Measurements from ENCODE around the gene FNDC4.

FNDC4 gene

DNA sequence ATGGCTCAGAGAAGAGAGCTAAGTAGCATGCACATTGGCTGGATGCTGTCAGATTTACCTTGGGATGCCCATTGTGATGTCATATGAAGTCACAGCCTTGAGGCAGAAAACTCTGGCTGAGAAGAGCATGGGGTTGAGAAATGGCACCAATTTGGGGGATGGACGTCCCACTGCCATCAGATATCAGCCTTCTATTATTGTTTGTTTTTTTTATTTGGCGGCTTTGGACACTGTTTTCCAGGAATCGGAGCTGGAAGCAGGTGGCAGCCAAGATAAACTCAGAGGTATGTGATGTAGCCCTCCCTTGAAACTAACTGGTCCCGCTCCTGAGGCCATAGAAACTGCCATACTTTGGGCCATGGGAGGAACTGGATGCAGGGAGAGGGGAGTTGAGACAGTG is 42.3 kb upstream of the FNDC4 start:
- H3K27ac ChIP-seq (ENCODE audit: low read length) = no peak overlapping the region
- no peaks in the 10 kb centered on the region for H3K4me1 ChIP-seq (ENCODE audit: low read length)
- H3K36me3 ChIP-seq (replicated peaks; ENCODE audit: insufficient read depth, low read length) = no peaks in the 10 kb centered on the region
- no peak overlapping the region for H3K4me3 ChIP-seq (ENCODE audit: low read length)
- H3K9me2 ChIP-seq (replicated peaks; ENCODE audit: insufficient read depth, low read length) = no peaks in the 10 kb centered on the region
- H3K79me2 ChIP-seq (ENCODE audit: low read length) = no peaks in the 10 kb centered on the region
- TF ChIP-seq EZH2 (optimal IDR thresholded peaks at IDR 0.05; ENCODE audit: low read depth, low read length) = no peak
- TF ChIP-seq, protein P1, sequence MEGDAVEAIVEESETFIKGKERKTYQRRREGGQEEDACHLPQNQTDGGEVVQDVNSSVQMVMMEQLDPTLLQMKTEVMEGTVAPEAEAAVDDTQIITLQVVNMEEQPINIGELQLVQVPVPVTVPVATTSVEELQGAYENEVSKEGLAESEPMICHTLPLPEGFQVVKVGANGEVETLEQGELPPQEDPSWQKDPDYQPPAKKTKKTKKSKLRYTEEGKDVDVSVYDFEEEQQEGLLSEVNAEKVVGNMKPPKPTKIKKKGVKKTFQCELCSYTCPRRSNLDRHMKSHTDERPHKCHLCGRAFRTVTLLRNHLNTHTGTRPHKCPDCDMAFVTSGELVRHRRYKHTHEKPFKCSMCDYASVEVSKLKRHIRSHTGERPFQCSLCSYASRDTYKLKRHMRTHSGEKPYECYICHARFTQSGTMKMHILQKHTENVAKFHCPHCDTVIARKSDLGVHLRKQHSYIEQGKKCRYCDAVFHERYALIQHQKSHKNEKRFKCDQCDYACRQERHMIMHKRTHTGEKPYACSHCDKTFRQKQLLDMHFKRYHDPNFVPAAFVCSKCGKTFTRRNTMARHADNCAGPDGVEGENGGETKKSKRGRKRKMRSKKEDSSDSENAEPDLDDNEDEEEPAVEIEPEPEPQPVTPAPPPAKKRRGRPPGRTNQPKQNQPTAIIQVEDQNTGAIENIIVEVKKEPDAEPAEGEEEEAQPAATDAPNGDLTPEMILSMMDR (IDR thresholded peaks at IDR 0.05; ENCODE audit: low read length) = no peak
- no peak for TF ChIP-seq EZH2phosphoT487 (IDR thresholded peaks at IDR 0.05; ENCODE audit: low read length)
- no peak overlapping the region for H2AFZ ChIP-seq (ENCODE audit: low read length)
- DNase-seq = no peak
- no peaks in the 10 kb centered on the region for H3K27me3 ChIP-seq (replicated peaks; ENCODE audit: insufficient read depth, low read length)
- no peaks in the 10 kb centered on the region for H3K9me3 ChIP-seq (replicated peaks; ENCODE audit: insufficient read depth, low read length)
- no peak overlapping the region for H3K4me2 ChIP-seq (ENCODE audit: low read depth, low read length)
- H3K9ac ChIP-seq (ENCODE audit: low read length) = no peak overlapping the region
- no peaks in the 10 kb centered on the region for H4K20me1 ChIP-seq (ENCODE audit: insufficient read depth, low read length)
- no peaks in the 10 kb centered on the region for H3F3A ChIP-seq (ENCODE audit: insufficient read depth, low read length)

DNA sequence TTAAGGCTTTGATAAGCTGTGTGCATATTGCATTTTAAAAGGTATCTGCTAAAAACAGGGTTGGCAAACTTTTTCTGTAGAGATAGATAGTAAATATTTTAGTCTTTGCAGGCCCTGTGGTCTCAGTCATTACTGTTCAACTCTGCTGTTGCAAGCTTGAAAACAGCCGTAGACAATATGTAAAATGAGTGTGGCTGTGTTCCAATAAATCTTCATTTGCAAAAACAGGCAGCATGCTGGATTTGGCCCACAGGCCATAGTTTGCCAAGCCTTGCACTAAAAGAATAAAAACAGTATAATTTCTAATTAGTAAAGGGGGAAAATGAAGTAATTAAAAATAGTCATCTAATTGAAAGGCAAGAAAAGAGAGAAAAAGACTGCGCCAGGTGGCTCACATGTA is 37.0 kb upstream of the FNDC4 start:
- no peak for TF ChIP-seq EZH2 (optimal IDR thresholded peaks at IDR 0.05; ENCODE audit: low read depth, low read length)

DNA sequence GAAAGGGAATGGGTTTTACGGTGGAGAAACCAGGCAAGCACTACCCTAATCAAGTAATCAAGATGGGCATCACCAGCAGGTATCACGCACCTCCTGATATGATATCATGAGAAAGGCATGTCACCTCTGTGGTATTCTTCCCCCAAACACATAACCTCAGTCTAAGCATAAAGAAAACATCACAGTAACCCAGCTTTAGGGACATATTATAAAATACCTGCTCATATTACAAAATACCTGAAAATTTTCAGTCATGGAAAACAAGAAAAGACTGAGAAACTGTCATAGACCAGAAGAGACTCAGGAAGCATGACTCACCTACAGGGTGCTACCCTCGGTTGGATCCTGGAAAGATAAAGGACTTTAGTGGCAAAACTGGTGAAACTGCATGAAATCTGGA is 32.2 kb upstream of the FNDC4 start:
- no peaks in the 10 kb centered on the region for H4K20me1 ChIP-seq (ENCODE audit: insufficient read depth, low read length)
- H3K79me2 ChIP-seq (ENCODE audit: low read length) = no peaks in the 10 kb centered on the region
- H3F3A ChIP-seq (ENCODE audit: insufficient read depth, low read length) = no peaks in the 10 kb centered on the region
- H3K36me3 ChIP-seq (replicated peaks; ENCODE audit: insufficient read depth, low read length) = no peaks in the 10 kb centered on the region
- no peak overlapping the region for H3K4me2 ChIP-seq (ENCODE audit: low read depth, low read length)
- no peaks in the 10 kb centered on the region for H3K4me1 ChIP-seq (ENCODE audit: low read length)
- no peaks in the 10 kb centered on the region for H3K9me2 ChIP-seq (replicated peaks; ENCODE audit: insufficient read depth, low read length)
- H3K27me3 ChIP-seq (replicated peaks; ENCODE audit: insufficient read depth, low read length) = no peaks in the 10 kb centered on the region
- no peak for DNase-seq
- H3K27ac ChIP-seq (ENCODE audit: low read length) = no peak overlapping the region
- no peak for TF ChIP-seq EZH2phosphoT487 (IDR thresholded peaks at IDR 0.05; ENCODE audit: low read length)
- no peak for TF ChIP-seq EZH2 (optimal IDR thresholded peaks at IDR 0.05; ENCODE audit: low read depth, low read length)
- TF ChIP-seq, protein P1 (IDR thresholded peaks at IDR 0.05; ENCODE audit: low read length) = no peak
- no peak overlapping the region for H3K4me3 ChIP-seq (ENCODE audit: low read length)
- H3K9me3 ChIP-seq (replicated peaks; ENCODE audit: insufficient read depth, low read length) = no peaks in the 10 kb centered on the region
- H3K9ac ChIP-seq (ENCODE audit: low read length) = no peak overlapping the region
- H2AFZ ChIP-seq (ENCODE audit: low read length) = no peak overlapping the region

More for the DNA sequence above, 37.0 kb upstream of the FNDC4 start:
- Histone ChIP-seq H2AFZ (ENCODE audit: low read length) (no peak overlapping the region), H3F3A (ENCODE audit: insufficient read depth, low read length) (no peaks in the 10 kb centered on the region), H3K9me2 (replicated peaks; ENCODE audit: insufficient read depth, low read length) (no peaks in the 10 kb centered on the region), H3K4me2 (ENCODE audit: low read depth, low read length) (no peak overlapping the region), H3K79me2 (ENCODE audit: low read length) (no peaks in the 10 kb centered on the region), H3K36me3 (replicated peaks; ENCODE audit: insufficient read depth, low read length) (no peaks in the 10 kb centered on the region), H3K4me1 (ENCODE audit: low read length) (no peaks in the 10 kb centered on the region), H3K9me3 (replicated peaks; ENCODE audit: insufficient read depth, low read length) (no peaks in the 10 kb centered on the region), H3K27ac (ENCODE audit: low read length) (no peak overlapping the region), H3K9ac (ENCODE audit: low read length) (no peak overlapping the region), H3K27me3 (replicated peaks; ENCODE audit: insufficient read depth, low read length) (no peaks in the 10 kb centered on the region), H4K20me1 (ENCODE audit: insufficient read depth, low read length) (no peaks in the 10 kb centered on the region), H3K4me3 (ENCODE audit: low read length) (no peak overlapping the region)
- DNase-seq = no peak

DNA sequence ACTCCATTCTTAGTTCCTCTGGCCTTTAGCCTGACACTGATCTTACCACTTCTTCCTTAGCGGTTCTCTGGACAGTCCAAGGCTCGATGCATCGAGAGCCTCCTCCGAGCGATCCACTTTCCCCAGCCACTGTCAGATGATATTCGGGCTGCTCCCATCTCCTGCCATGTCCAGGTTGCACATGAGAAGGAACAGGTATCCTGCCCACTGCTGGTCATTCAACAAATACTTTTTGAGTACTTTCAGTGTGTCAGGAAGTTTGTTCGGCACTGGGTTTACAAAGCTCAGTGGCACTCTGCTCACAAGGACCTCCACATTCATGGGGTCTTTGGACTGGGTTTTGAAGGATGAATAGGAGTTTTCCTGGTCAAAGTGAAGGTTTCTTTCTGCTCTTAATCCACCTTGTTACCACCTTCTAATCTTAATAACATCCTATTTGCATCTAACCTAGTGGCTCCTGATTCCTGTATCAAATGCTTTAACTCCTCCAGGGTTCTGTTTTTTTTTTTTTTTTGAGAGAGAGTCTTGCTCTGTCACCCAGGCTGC is 27.5 kb upstream of the FNDC4 start:
- TF ChIP-seq EZH2 (optimal IDR thresholded peaks at IDR 0.05; ENCODE audit: low read depth, low read length) = no peak
- TF ChIP-seq, protein P1 (IDR thresholded peaks at IDR 0.05; ENCODE audit: low read length) = no peak
- no peak for TF ChIP-seq EZH2phosphoT487 (IDR thresholded peaks at IDR 0.05; ENCODE audit: low read length)
- Histone ChIP-seq H3K9ac (ENCODE audit: low read length) (no peak overlapping the region), H3F3A (ENCODE audit: insufficient read depth, low read length) (no peaks in the 10 kb centered on the region), H2AFZ (ENCODE audit: low read length) (no peak overlapping the region), H3K9me3 (replicated peaks; ENCODE audit: insufficient read depth, low read length) (no peaks in the 10 kb centered on the region), H3K27ac (ENCODE audit: low read length) (no peak overlapping the region), H3K79me2 (ENCODE audit: low read length) (no peaks in the 10 kb centered on the region), H3K4me3 (ENCODE audit: low read length) (no peak overlapping the region), H3K27me3 (replicated peaks; ENCODE audit: insufficient read depth, low read length) (no peaks in the 10 kb centered on the region), H3K4me1 (ENCODE audit: low read length) (no peaks in the 10 kb centered on the region), H3K9me2 (replicated peaks; ENCODE audit: insufficient read depth, low read length) (no peaks in the 10 kb centered on the region), H4K20me1 (ENCODE audit: insufficient read depth, low read length) (no peaks in the 10 kb centered on the region), H3K4me2 (ENCODE audit: low read depth, low read length) (no peak overlapping the region), H3K36me3 (replicated peaks; ENCODE audit: insufficient read depth, low read length) (no peaks in the 10 kb centered on the region)
- DNase-seq = no peak

Data from MM.1S (cell line).